AG04450 (cell line): ENCODE measurements around the gene CNTNAP2. TPM values are rescaled to one million over a fixed set of nuclear protein-coding genes. Genes with fewer than 3 reads are reported as not detected.

ENCODE experiments used
- CTCF ChIA-PET: fragments of 300-600, 350-600 bp; formaldehyde crosslinking; extraction: SDS; loops from one replicate; lab custom pipeline; 2022; ENCODE audit warnings: antibody characterized with exemption, inconsistent platforms; lab: Charles Lee
- POLR2A ChIA-PET: fragments of 350-600 bp; formaldehyde crosslinking; extraction: SDS; loops from one replicate; lab custom pipeline; 2021; ENCODE audit warnings: antibody characterized with exemption, inconsistent platforms; lab: Yijun Ruan, JAX
- DNase-seq: peaks from one replicate; pipeline ENCODE4 v3.0.0-alpha.2; 2011; ENCODE audit warnings: low read depth, low spot score
- H3K27ac ChIP-seq: one replicate; pipeline ENCODE4 v1.5.1; 2012; ENCODE audit warnings: low read depth, low read length, control low read depth
- H3K27me3 ChIP-seq: one replicate; pipeline ENCODE4 v1.6.0; 2012; ENCODE audit warnings: low read length; ENCODE audit not compliant: control insufficient read depth, insufficient read depth
- H3K4me3 ChIP-seq: 2 replicates; pipeline ENCODE4 v1.5.1; 2011; ENCODE audit warnings: mild to moderate bottlenecking, low read depth, low read length, control low read depth
- H3K9me3 ChIP-seq: 2 replicates; pipeline ENCODE4 v1.5.1; 2012; ENCODE audit warnings: low read length; ENCODE audit not compliant: control insufficient read depth, insufficient read depth
- CTCF ChIP-seq: IDR thresholded peaks from 2 replicates; pipeline ENCODE4 v1.5.1; 2011; ENCODE audit warnings: low read depth, low read length, control low read depth, inconsistent platforms
- polyA plus RNA-seq: library from polyadenylated mRNA; depleted of rRNA; stranded (reverse); fragments of >200 nt; gene quantifications from 2 replicates; pipeline ENCODE4 v1.2.3, GENCODE V29; 2011

CNTNAP2 gene
- polyA plus RNA-seq, 1 experiment = not detected

GRCh38 chr7:148435715-148436114 lies 2319.1 kb downstream of the CNTNAP2 start:
- H3K27me3 ChIP-seq = no peaks in the 10 kb centered on the region
- POLR2A ChIA-PET = no interaction called here
- H3K4me3 ChIP-seq = no peak overlapping the region
- H3K9me3 ChIP-seq = peaks cover 27% of the 10 kb centered on the region
- TF ChIP-seq CTCF = no peak
- no peak overlapping the region for H3K27ac ChIP-seq
- CTCF ChIA-PET = no interaction called here
- no peak for DNase-seq

- TF ChIP-seq CTCF = no peak
- peaks cover 26% of the 10 kb centered on the region for H3K9me3 ChIP-seq
- CTCF ChIA-PET = no interaction called here
- no peak overlapping the region for H3K4me3 ChIP-seq
- no peak overlapping the region for H3K27ac ChIP-seq
- DNase-seq = no peak
- POLR2A ChIA-PET = no interaction called here
- no peaks in the 10 kb centered on the region for H3K27me3 ChIP-seq
Measured at GRCh38 chr7:148436135-148436534, 2319.5 kb downstream of the CNTNAP2 start.

- Histone ChIP-seq H3K27ac (no peak overlapping the region), H3K4me3 (no peak overlapping the region), H3K9me3 (peaks cover 21% of the 10 kb centered on the region), H3K27me3 (no peaks in the 10 kb centered on the region)
- no peak for DNase-seq
- ChIA-PET CTCF (no interaction called here), POLR2A (no interaction called here)
- TF ChIP-seq CTCF = no peak
Measured at GRCh38 chr7:148436571-148436970, 2320.0 kb downstream of the CNTNAP2 start.

- DNase-seq = no peak
- Histone ChIP-seq H3K9me3 (peaks cover 21% of the 10 kb centered on the region), H3K4me3 (no peak overlapping the region), H3K27ac (no peak overlapping the region), H3K27me3 (no peaks in the 10 kb centered on the region)
- POLR2A ChIA-PET = no interaction called here
- CTCF ChIA-PET = no interaction called here
- no peak for TF ChIP-seq CTCF
Measured at GRCh38 chr7:148437043-148437442, 2320.4 kb downstream of the CNTNAP2 start.

GRCh38 chr7:148442141-148442655 lies 2325.6 kb downstream of the CNTNAP2 start:
- CTCF ChIA-PET = no interaction called here

More at GRCh38 chr7:148442141-148442655, 2325.6 kb downstream of the CNTNAP2 start:
- POLR2A ChIA-PET = no interaction called here
- Histone ChIP-seq H3K4me3 (no peak overlapping the region), H3K27me3 (no peaks in the 10 kb centered on the region), H3K9me3 (peaks cover 23% of the 10 kb centered on the region), H3K27ac (no peak overlapping the region)
- TF ChIP-seq CTCF = no peak
- no peak for DNase-seq
